ENCODE measurements around the gene RNF186.
"Not testable (repeated sequence)": the region's sequence is repeated elsewhere in the genome, so short reads cannot be mapped to it uniquely, and the experiment has no call there.

RNF186 gene

DNA sequence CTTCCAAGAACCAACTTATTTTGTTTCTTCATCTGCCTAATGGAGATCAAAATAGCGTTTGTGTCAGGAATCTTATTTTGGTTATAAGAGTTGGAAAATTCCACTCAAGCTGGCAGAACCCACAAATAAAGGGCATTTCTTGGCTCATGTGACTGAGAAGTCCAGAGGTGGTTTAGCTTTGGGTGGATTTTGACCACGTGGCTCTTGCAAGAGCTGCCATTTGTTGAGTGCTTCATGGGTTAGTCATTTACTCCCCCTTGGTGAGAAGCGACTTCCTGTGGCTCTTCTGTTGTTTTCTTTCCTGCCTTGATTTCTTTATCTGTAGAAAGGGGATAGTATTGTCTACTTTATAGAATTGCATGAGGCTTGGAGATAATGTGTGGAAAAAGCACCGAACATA is 9.5 kb upstream of the RNF186 start:
- no peak for DNase-seq (ENCODE audit: low read depth)

DNA sequence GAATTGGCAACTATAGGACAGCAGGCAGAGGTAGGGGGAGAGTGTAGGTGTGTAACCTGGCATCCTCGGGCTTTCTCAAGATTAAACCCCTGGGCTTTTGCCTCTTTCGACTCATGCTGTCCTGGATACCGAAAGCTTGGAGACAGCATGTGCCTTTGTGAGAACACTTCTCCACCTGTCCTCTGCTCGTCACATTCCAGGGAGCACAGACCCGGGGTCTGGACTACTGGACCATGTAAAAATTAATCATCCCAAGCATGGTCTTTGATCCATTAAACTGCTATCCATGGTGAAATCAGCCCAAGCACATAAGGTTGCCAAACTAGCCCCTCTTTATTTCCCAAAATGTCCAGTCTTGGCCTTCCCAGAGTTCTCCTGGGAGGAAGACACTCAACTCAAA is 9.0 kb upstream of the RNF186 start:
- DNase-seq (ENCODE audit: low read depth): no peak

DNA sequence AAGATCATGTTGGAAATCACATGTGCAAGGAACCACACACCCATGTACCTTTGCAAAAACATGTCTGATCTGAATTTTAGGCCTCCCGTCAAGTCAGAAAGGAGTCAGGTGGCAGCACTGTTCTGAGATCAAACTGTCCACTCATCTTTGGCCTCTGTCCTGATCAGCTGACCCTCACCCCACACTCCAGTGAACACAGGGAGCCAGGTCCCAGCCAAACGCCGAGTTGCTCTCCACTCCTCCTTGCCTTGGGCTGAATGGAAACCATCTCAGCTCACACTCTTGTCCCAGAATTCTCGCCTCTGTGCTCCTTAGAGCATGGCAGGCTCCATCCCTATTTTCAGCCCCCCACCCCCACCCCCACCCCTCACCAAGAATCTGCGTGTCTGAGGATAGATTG is 4.6 kb upstream of the RNF186 start:
- DNase-seq (ENCODE audit: low read depth): no peak

DNA sequence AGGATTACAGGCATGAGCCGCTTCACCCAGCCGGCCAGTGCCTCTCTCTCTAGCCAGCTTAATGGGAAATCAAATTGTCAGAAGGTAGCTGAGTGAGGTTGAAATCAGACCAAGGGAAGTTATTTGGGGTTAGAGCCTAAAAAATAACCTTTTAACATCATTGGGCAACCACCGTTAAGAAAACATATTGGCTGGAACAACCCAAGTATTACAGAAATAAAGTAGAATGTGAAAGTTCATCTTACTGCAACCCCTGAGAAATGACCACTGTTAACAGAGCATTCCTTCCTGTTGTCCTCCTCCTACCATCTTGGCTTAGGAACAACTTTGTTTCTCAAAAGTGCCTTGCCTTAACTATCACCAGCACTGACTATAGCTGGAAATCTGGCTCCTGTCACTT is 3.2 kb upstream of the RNF186 start:
- DNase-seq (ENCODE audit: low read depth): no peak

DNA sequence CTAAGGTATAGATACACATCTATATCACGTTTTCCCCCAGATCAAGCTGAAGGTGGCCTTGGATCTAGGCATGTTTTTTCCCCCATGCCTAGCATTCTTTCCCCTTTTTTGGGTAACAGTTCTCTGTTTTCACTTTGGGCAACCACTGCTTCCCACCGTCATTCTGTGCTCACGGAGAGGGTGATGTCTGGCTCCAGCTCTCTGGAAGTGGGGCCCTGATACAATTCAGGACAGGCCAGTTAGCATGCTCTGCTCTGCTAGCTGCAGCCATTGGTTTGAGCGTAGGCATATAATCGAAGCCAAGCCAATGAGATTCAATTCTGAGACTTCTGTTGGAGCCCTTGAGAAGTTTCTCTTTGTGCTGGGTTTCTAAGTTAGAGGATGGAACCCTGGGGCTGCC is 2.1 kb upstream of the RNF186 start:
- DNase-seq (ENCODE audit: low read depth): no peak

DNA sequence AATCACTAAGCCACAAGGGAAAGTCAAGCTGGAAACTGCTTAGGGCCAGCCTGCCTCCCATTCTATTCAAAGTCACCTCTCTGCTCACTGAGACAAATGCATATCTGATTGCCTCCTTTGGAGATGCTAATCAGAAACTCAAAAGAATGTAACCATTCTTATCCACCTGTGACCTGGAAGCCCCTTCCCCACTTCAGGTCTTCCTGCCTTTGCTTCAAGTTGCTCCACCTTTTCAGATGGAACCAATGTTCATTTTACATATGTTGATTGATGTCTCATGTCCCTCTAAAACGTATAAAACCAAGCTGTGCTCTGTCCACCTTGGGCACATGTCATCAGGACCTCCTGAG is 1.6 kb upstream of the RNF186 start:
- not testable (repeated sequence) for DNase-seq (ENCODE audit: low read depth)

DNA sequence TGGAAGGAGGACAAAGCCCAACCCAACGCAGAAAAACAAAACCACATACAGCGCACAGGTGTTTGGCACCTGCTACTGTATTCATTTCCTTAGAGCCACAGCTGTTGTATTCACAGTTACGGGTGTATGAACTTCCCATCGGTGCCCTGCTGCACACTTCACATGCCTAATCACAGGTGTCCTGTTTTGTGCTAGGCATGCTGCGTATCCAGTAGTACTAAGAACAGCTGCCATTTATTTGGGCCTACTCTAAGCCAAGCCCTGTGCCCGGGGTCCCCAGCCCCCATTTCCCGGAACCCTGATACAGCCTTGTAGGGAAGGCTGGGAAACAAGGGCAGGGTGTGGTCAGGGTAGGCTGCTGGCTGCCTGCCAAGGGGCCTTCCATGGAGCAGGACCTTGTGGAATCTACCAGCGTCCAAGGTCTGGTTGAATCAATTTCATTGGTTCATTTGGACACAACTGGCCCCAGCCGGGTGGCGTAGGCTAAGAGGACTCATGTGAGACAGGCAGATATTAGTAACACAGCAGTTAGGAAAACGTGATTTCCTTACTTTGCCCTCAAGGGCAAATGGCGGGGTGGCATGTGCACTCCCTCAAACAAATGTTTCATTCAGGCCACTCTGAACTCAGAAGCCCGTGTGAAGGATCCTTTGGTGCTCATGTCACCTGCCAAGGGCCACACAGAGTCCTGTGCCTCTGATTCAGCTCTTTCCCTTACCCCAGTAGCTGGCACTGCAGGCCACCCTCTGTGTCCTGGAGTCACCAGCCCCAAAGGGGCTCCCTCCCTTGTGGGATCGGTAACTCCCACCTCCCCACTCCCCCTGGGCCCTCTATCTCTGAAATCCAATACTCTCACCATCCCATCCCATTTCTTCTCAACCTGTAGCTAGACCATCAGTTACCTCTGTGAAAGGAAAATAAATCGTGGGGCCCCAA is 986 bp upstream of the RNF186 start:
- DNase-seq (ENCODE audit: low read depth): no peak

DNA sequence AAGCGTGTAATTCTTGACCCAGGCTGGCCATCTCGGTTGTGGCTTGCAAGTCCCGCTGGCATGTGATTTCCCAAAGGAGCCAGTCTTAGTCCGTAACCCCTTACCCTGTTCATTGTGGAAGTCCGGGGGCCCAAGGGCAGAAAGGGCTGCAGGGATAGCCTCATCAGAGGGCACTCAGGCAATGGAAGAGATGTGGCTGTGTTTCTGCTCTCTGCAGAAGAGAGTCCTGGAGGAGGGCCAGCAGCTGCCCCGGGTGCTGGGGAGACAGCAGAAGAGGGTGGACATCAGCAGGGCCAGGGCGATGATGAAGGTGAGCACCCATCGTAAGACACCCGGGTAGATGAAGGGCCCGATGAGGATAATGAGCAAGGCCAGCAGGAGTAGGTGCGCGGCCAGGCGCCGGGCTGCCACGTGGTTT is 830 bp downstream of the RNF186 start:
- no peak for DNase-seq (ENCODE audit: low read depth)

DNA sequence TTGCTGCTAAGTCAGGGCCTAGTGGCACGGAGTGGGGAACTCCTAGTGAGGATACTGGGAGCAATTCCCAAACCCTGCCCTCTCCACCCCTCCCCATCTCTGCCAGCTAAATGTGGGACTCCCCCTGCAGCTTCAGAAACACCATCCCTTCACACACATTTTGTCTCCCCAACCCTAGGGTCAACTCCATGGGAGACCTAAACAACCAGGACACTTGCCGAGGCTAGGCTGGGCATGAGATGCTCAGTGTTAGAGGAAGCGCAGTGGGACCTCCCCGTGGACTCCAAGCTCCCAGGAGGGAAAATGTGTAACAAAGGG is 1.5 kb downstream of the RNF186 start:
- DNase-seq (ENCODE audit: low read depth): no peak

DNA sequence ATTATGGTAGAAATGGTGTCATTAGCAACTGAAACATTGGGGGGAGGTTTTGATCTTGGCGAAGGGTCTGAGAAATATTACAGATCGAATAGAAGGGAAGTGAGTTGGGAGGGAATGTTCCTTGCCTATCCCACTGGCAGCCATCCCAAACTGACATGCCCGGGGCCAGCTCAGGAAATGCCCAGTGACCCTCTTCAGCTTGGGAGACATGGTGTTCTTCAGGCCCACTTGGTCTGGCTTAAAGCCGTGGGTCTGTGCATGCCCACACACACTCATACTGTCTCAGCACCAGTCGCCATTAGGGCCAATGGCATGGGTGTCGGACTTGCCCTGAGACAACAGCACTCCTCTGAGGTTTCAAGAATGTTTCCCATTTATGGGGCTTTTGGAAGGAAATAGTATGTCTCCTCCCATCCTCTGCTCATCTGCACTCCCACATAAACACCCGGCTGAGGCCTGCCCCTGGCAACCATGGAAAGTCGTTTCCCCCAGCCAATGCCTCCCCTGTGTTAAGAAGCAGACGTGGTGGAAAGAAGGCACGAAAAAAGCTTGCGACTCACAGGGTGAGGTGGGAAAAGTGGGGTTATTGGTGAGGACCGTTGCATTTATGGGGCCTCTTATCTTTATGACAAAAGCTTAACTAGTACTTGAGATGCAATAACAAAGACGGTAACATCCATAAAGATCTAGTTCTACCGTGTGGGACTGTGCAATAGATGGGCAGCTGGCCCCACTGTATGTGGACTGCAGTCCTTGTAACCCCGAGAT is 2.0 kb downstream of the RNF186 start:
- DNase-seq (ENCODE audit: low read depth): no peak

DNA sequence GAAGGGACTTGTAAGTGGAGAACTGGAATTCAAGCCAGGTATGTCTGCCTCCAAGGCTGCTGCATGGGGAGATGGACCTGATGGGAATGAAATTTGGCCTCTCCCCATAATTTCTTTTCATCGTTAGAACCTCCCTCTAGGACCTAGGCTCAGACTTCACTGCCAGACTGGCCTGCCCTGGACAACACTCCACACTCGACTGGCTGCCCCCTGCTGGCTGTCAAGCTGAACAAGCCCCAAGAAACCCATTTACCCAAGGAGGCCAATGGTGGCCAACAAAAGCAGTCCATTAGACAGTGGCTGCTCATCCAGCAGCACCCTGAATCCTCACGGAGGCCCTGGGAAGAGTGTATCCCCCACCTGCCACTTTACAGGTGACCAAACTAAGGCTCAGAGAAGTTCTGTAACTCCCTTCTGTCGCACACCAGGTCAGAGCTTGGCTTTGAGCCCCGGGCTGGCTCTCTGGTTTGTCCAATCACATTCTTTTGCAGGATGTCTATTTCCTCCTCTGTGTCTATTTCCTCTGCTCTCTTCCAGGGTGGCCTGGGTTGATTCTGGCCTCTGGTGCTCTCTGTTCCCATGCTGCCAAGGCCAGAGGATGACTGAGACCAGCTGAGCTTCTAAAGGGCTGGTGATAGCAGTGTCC is 3.8 kb downstream of the RNF186 start:
- DNase-seq (ENCODE audit: low read depth): no peak

DNA sequence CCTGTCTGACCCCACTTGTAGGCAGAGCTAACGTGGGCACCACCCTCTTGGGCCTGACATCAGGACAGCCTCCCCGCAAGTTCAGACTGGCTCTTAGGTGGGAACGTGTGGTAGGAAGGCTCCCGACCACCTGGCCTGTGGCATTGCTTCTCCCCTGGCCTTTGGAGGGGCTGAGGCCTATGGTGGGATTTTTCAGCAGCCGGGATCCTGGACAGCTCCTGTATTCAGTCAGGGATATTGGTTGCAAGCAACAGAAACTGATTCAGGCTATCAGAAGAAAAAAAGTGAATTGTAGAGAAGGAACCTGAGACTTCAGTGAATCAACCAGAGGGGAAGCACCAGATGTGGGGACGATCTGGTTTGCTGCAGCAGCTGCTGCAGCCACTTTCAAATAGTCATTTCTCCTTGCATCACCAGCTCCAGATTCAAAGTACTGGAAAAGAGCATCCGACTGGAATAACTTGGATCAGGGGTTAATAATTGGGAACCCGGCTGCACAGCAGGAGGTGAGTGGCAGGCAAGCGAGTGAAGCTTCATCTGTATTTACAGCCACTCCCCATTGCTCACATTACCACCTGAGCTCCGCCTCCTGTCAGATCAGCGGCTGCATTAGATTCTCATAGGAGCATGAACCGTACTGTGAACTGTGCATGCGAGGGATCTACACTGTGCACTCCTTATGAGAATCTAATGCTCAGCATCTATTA is 5.9 kb downstream of the RNF186 start:
- no peak for DNase-seq (ENCODE audit: low read depth)

DNA sequence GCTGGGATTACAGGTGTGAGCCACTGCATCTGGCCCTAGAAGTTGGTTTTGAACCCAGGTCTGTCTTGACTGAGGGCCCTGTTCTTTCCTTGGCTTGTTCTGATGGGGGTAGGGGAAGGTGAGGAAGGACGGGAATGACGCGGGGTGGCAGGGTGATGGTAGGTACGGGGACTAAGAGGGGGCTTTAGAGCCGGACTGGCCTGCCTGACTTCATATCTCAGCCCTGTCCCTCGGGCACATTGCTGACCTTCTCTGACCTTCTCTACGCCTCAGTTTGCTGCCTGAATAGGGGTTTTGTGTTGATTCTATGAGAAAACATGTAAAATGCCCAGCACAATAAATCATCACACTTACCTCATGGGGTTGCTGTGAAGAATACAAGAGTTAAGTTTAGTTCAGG is 6.7 kb downstream of the RNF186 start:
- no peak for DNase-seq (ENCODE audit: low read depth)

DNA sequence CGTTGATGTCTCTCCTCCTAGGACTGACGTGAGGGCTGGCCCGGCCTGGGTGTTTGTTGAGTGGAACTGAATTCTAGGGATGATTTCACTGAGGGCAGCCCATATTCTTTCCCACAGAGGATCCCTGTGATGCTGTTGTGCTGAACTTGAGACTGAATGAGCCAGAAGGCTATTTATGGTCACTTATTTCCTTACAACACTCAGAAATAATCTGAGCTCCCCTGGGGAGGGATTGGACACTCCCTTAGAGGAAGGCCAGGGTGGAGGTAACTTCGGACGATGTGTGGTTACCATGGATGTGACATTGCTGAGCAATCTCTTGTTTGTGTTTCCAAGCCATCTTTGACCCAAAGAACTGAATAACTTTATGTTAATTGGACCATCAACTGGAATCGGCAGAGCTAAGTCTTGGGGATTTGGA is 10.2 kb downstream of the RNF186 start:
- DNase-seq (ENCODE audit: low read depth): no peak

DNA sequence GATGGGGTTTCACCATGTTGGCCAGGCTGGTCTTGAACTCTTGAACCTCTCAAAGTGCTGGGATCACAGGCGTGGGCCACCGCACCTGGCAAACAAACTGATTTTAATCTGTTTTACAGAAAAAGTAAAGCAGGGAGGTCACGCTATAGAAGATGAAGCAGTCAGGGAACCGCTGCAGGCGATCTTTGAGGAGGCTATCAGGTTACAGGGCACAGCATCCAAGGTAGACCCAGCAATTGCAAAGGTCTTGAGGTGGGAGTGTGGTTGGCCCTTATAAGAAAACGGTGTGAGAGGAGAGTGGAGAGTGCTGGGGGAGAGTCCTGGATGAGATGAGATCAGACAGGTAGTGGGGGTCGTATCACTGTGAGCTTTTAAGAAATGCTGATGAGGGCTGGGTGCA is 12.8 kb downstream of the RNF186 start:
- no peak for DNase-seq (ENCODE audit: low read depth)

DNA sequence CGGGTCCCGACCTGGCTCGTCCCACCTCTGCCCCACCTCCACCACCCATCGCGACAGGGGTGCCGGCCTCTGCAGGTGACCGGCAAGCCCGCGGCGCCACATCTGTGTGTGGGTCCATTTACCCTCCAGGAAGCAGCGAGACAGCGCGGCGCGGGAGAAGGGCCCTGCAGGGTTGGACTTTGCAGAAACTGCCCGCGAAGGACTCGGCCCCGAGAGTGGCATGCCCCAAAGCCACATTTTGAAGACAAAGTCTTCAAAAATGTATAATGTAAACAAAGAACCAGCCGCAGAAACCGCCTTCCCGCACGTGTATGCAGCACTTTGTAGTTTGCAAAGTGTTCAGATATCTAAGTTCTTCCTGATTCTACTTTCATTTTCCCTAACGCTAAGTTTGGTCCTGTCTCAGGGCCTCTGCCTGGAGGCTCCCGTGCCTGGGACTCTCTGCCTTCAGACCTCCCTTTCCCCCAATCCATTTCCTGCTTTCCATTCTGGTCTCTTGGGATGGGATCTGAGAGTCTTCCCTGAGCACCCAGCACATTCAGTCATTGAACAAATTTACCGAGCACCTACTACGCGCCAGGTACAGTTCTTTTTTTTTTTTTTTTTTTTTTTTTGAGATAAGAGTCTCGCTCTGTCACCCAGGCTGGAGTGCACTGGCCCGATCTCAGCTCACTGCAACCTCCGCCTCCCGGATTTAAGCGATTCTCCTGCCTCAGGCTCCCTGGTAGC is 14.8 kb downstream of the RNF186 start:
- DNase-seq (ENCODE audit: low read depth): peak; percentile 14

DNA sequence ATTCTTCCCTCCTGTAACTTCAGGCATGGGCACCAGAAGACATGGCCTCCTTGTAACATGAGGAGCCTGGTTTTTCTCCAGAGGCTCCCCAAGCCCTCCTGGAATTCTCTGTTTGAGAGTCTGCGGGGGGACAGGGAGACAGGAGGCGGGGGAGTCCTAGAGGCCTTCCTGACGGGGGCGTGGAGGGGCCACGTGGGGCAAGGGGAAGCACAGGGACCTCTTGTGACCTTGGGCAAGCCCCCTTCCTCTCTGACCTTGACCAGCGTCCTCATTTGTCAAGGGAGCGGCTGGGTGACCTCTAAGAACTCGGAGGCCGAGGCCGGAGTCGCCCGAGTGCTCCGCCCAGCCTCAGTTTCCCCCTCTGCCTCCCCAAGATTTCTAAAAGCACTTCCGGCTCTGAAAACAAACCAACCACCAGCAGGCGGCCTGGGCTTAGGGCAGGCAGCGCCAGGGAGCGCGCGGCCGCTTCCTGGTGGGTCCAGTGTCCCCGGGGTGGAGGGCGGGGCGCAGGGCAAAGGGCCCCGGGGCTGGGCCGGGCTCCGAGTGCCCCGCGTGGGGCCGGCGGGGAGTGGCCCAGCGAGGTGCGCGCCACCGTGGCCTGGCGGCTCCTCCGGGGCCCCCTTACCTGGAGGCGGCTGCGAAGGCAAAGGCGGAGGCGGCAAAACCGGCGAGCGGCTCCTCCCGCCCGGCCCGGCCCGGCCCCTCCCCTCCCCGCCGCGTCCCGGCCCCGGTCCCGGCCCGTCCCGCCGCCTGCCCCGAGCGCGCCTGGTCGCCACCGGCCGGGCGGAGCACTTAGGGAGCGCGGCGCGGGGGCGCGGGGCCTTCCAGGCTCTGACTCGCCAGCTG is 15.6 kb downstream of the RNF186 start, which contains the start of gene TMCO4:
Gene TMCO4, minus strand, starts transcription at position 687 of the 846 bp plus-strand sequence. CDS start 19,158 bp downstream, outside the sequence.
- DNase-seq (ENCODE audit: low read depth): peak; percentile 20

DNA sequence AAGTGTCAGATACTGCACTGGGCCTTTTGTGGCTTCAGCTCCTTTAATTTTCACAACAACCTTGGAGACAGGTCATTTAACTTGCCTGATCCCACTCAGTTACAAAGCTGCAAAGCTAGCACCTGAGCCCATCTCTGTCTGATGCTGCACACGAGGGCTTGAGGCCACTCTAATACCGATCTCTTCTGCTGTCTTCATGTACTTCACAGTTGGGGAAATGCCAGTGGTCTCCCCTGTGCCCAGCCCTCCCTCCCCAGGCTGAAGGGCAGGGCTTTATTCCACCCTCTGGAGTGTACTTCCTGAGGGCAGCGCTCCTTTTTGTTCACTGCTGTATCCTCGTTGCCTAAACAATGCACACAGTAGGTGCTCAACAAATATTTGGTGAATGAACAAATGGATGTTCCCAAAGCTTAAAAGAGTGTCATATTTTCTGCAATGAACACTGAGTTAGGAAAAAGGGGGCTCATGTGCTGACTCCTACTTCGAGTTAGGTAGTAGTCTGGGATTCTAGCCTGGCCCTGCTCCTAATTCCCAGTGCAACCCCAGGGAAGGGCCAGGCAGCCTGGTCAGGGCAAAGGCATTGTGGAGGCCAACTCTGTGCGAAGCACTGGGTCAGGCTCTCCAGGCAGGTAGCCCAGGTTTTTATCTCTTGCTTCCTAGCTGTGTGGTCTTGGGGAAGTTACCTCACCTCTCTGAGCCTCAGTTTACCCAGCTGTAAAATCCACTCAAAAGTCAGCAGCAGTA is 16.4 kb downstream of the RNF186 start:
- DNase-seq (ENCODE audit: low read depth): no peak

DNA sequence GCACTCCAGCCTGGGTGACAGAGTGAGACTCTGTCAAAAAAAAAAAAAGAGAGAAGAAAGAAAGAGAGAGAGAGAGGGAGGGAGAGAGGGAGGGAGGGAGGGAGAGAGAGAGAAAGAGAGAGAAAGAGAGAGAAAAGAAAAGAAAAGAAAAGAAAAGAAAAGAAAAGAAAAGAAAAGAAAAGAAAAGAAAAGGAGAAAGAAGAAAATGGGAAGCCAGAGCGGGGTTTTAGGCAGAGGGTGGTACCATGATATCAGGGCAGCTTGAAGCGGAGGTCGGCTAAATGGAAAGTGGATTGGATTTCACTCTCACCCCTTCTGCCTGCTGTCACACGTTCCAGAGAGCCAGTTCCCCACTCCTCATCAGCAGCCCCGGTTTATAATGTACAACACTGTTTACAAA is 17.3 kb downstream of the RNF186 start:
- DNase-seq (ENCODE audit: low read depth): no peak

DNA sequence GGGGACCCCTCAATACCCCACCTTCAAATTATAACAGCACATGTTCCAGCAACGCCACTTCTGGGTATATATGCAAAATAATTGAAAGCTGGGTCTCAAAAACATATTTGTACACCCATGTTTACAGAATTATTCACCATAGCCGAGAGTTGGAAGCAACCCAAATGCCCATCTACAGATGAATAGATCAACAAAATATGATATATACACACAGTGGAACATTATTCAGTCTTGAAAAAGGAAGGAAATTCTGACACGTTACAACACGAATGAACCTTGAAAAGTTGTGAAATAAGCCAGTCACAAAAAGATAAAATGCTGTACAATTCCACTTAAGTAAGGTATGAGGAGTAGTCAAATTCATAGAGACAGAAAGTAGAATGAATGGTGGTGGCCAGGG is 20.5 kb downstream of the RNF186 start:
- no peak for DNase-seq (ENCODE audit: low read depth)
